HG03095 (cell line): ENCODE results near the gene F10.
"Not testable (repeated sequence)": the region's sequence is repeated elsewhere in the genome, so short reads cannot be mapped to it uniquely, and the experiment has no call there.

ENCODE experiments used
- ATAC-seq: cut with Tn5 transposase; IDR thresholded peaks from one replicate; pipeline ENCODE4 v1.9.1; 2021; ENCODE audit warnings: moderate library complexity; ENCODE audit not compliant: unreplicated experiment

Gene F10

GRCh38 chr13:113098162-113098732 is 24.4 kb upstream of the F10 start:
- no peak for ATAC-seq

DNA sequence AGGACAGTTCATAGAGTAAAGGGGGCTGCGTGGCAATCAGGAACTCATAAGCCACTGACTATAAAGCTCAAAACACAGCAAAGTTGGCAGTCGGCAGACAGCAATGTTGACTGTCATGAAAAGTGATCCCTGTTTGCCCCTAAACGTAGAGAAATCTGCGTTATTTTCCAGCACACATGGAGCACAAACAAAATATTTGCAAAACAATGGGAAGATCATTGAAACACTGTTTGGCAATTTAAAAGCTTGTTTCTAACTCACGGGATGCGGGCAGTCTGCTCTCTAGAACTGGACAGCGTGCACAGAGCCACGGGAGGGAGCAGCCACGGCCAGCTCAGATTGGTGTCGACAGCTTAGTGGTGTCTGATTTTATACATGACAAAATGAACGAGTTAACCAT is 23.5 kb upstream of the F10 start:
- ATAC-seq: no peak

DNA sequence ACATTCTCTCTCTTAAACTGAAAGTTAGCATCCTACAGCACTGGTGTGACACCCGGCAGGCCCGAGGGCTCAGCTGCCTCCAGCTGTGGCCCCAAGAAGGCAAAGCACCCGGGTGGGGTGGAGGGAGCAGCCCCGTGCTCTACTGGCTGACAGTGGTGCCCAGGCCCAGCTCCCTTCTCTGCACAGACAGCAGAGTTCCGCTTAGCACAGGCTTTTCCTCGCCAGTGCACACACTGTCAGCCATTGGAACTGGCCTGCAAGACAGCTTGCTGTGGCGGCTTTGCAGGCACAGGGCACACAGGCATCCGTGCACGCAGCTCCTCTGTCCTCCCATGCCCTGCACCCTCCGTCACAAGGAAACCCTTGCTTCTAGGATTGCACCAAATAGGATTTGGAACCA is 20.3 kb upstream of the F10 start:
- not testable (repeated sequence) for ATAC-seq

DNA sequence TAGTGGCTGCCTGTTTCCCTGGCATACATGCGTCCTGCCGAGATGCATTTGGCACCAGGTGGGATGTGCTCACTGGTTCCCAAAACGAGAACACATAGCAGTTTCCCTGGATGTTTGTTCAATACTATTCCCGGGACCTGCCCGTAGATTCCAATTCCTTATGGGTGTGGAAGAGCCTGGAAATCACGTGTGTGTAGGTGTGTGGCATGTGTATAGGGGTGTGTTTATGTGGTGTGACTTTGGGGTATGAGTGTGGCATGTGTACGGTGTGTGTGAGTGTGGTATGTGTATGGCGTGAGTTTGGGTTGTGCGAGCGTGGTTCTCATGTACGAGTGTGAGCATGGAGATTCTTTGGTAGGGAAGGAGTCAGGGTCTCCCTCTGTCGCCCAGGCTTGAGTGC is 19.9 kb upstream of the F10 start:
- no peak for ATAC-seq

- no peak for ATAC-seq
These were observed 19.0 kb upstream of the F10 start for GRCh38 chr13:113103646-113104045.

GRCh38 chr13:113105032-113105920 is 17.3 kb upstream of the F10 start, which contains the start of gene F7:
Gene F7, plus strand, starts transcription at chr13:113105791. Its CDS starts 51 bp downstream, at chr13:113105842.
- ATAC-seq: no peak

- ATAC-seq: no peak
These were observed 16.6 kb upstream of the F10 start for GRCh38 chr13:113105921-113106452.

DNA sequence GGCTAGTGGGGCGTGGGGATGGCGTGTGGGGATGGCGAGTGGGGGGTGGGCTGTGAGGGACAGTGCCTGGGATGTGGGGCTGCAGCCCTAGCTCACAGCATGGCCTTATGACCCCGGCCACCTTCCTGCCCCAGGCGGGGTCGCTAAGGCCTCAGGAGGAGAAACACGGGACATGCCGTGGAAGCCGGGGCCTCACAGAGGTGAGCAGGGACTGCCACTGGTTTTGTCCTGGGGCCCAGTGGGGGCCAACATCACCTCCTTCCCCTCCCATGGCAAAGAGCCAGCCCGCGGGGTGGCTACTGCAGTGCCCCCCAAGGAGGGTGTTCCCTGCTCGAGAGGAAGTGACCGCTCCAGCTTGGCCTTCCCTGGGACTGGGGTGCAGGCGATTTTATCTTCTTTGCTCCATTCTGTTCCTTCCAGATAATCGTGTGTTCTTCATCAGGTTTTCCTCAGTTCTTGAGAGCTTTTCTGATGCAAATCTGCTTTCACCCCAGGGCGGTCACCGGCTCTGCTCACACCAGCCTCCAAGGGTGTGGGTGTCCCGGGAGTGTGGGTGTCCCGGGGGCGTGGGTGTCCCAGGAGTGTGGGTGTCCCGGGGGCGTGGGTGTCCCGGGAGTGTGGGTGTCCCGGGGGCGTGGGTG is 15.8 kb upstream of the F10 start:
- ATAC-seq: no peak

DNA sequence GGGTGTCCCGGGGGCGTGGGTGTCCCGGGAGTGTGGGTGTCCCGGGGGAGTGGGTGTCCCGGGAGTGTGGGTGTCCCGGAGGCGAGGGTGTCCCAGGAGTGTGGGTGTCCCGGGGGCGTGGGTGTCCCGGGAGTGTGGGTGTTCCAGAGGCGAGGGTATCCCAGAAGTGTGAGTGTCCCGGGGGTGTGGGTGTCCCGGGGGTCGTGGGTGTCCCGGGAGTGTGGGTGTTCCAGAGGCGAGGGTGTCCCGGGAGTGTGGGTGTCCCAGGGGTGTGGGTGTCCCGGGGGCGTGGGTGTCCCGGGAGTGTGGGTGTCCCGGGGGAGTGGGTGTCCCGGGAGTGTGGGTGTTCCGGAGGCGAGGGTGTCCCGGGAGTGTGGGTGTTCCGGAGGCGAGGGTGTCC is 14.1 kb upstream of the F10 start:
- ATAC-seq: not testable (repeated sequence)

- ATAC-seq: no peak
These were observed 13.2 kb upstream of the F10 start for GRCh38 chr13:113109151-113110047.

DNA sequence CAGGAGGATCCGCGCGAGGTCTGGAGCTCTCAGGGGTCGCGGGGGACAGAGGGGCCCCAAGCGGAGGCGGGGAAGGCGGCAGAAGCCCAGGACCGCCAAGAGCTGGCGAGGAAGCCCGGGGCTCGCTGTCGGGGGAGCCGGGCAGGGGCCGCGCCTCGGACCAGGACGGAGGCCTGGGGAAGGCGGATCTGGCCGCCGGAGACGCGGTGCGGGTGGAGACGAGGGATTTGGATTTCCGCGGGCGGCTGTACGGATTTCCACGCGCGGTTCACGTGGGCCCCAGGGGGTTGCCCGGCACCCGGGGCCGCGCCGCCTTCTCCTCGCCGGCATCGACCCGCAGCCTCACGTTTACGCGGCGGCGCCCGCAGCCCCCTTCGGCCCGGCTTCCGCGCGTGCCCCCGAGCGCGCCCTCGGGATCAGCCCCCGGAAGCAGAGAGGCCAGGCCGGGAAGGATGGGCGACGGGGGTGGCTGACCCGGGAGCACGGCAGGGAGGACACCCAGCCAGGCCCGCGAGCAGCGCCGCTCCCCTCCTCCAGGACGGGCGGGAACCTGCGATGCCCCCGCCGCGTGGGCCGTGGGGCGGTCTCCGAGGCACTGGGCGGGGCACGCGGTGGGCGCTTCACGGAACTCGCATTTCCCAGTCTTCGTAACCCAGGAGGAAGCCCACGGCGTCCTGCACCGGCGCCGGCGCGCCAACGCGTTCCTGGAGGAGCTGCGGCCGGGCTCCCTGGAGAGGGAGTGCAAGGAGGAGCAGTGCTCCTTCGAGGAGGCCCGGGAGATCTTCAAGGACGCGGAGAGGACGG is 12.3 kb upstream of the F10 start:
- ATAC-seq: no peak

DNA sequence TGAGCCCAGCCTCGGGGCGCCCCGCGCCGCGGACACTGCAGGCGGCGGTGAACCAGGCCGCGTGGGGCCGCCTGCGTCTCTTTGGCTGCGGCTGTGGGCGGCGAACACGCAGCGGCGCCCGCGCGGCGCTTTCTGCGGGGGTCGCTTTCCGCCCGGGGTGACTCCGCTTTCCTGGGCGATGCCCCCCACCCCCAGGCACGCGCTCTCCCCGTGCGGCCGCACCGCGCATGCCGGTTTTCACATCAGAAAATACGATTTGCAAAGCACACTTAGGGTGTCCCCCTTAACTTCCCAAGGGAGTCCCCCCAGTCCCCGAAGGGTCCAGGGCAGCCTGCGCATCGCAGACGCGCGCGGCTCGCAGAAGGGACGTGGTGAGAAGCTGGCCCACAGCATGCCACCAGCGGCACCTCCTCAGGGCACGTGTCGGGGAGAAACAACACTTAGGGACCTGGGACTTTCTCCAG is 11.7 kb upstream of the F10 start:
- no peak for ATAC-seq

DNA sequence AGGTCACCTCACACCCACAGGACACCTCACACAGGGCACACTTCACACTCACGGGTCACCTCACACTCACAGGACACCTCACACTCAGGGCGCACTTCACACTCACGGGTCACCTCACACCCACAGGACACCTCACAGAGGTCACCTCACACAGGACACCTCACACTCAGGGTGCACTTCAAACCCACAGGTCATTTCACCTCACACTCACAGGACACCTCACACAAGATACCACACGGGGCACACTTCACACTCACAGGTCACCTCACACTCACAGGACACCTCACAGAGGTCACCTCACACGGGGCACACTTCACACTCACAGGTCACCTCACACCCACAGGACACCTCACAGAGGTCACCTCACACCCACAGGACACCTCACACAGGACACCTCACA is 10.8 kb upstream of the F10 start:
- ATAC-seq: not testable (repeated sequence)

GRCh38 chr13:113112475-113112874 is 10.1 kb upstream of the F10 start:
- not testable (repeated sequence) for ATAC-seq

DNA sequence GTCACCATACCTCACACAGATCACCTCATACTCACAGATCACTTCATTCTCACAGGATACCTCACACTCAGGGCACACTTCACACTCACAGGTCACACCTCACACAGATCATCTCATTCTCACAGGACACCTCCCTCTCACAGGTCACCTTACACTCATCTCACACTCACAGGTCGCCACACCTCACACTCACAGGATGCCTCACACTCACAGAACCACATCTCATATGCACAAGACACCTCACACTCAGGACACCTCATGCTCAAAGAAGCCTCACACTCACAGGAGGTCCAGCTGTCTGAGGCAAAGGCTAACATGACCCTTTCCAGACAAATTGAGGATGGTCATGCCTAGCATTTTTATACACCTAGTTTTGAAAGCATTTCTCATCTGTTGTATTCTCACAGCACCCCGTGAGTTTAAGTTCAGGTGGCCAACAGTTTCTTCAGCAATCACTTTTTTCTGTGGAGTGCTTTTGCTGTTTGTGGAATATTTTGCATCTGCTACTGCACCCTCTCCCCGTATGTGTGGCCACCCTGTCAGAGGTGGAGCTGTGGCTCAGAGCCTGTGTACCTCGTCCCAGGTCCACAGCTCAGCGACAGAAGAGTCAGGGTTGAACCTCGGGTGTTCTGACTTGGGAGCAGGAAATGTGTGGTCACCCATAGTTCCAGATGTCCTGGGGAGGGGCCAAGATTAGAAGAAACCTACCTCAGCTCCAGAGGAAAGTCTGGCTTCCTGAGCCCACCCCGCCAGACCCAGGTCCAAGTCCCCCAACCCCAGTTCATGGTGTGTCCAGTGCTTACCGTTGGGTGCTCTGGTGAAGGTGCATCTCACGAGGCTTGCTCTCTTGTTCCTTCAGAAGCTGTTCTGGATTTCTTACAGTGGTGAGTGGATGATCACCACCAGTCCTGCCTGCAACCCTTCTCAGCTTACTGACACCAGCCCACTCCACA is 9.4 kb upstream of the F10 start:
- ATAC-seq: no peak

- no peak for ATAC-seq
These were observed 8.7 kb upstream of the F10 start for GRCh38 chr13:113113846-113114271.

DNA sequence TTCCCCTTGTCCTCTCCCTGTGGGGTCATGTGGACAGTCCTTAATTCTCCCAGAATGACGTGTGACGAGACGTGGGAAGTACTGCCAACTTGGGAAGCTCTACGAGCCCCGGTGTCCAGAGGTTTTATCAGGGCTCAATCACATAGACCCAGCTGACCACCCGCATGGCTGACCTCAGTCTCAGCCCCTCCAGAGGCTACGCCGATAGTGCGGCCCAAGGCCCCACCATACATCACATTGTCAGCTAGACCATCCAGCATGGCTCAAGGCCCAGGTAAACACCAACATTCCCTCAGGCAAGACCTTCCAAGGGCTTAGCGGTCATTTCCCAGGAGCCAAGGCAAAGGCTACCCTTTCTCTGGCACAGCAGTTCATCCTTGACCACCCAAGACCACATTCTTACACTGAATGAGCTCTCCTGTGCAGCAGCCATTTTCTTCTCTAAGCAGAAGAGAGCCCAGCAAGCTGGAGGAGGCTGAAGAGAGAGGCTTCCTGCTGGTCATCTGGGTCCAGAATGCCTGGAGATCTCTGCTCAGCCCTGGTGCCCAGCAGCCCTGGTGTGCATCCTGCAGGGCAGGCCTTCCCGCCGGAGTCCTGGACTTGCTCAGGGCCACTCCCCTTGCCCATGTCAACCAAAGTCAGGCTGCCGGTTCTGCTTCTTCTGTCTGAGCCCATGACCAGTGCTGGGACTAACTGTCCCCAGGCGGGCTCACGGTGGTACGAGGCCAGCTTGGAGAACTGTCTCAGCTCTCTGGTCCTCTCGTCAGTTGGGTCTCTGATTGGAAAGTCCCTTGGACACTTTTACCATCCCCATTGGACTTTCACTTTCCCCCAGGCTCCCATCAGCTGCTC is 7.9 kb upstream of the F10 start:
- no peak for ATAC-seq
